Measurements from ENCODE around the gene SHROOM2. TPM values are rescaled to one million over a fixed set of nuclear protein-coding genes. Genes with fewer than 3 reads are reported as not detected.
A peak's percentile ranks its signal among the peaks of the same experiment; 100 is the strongest.

Gene SHROOM2
- polyA plus RNA-seq, 1 donor (not counting 4 experiments of a cell fraction or from before 2014, with no cell fraction given), result 3.3 TPM

DNA sequence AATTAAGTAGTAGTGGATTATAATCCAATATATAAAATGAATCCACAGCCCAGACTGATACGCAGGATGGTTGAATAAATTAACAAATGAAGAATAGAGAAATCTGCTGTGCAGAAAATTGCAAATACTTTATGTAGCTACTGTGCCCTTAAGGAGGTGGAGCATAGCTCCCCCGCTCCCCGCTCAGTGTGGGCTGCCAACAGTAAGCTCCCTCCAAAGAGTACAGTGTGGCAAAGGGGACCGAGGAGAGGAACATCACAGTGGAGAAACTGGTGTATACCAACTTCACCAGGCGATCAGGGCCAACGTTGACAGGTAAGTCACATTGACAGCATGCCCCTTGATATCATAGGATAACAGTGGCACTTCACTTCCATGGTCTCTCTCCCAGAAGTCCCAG lies 123.0 kb downstream of the SHROOM2 start:
- Histone ChIP-seq H3K36me3 (ENCODE audit: control insufficient read depth in 2 of 2, extremely low read depth in 1 of 2, insufficient read depth in 2 of 2, low read length in 2 of 2) (no peaks in the 10 kb centered on the region), H3K4me1 (ENCODE audit: control insufficient read depth, extremely low read depth, insufficient read depth, low read length) (peaks cover 26% of the 10 kb centered on the region), H3K27ac (ENCODE audit: control insufficient read depth, insufficient read depth, low read length) (no peak overlapping the region), H3K4me3 (ENCODE audit: control insufficient read depth in 2 of 3, extremely low read depth in 1 of 3, insufficient read depth in 2 of 3, low read depth in 1 of 3, low read length in 3 of 3) (no peak overlapping the region), H3K9me3 (ENCODE audit: control insufficient read depth, low read depth, low read length) (no peaks in the 10 kb centered on the region), H3K79me2 (ENCODE audit: control insufficient read depth, insufficient read depth, low read length) (peaks cover 3% of the 10 kb centered on the region), H3K9me1 (ENCODE audit: control insufficient read depth, extremely low read depth, insufficient read depth, low read length) (no peaks in the 10 kb centered on the region), H2AFZ (ENCODE audit: control insufficient read depth, low read length) (no peak overlapping the region), H3K9ac (ENCODE audit: control insufficient read depth, extremely low read depth, insufficient read depth, low read length) (no peak overlapping the region), H4K20me1 (ENCODE audit: control insufficient read depth, extremely low read depth, insufficient read depth, low read length) (no peaks in the 10 kb centered on the region), H3K4me2 (ENCODE audit: control insufficient read depth, extremely low read depth, insufficient read depth, low read depth, low read length) (no peak overlapping the region), H3K27me3 (ENCODE audit: control insufficient read depth, extremely low read depth, insufficient read depth, low read length) (no peaks in the 10 kb centered on the region)
- no peak for DNase-seq (ENCODE audit: low read depth, low spot score)
- dilution Hi-C loops (cut with MboI; ENCODE audit: extremely low pct_ligation_motif_present, low sequenced_read_pairs), result no loop called here
- TF ChIP-seq EZH2 (IDR thresholded peaks at IDR 0.05; ENCODE audit: low read length), result no peak
- FAIRE-seq, result no peak

DNA sequence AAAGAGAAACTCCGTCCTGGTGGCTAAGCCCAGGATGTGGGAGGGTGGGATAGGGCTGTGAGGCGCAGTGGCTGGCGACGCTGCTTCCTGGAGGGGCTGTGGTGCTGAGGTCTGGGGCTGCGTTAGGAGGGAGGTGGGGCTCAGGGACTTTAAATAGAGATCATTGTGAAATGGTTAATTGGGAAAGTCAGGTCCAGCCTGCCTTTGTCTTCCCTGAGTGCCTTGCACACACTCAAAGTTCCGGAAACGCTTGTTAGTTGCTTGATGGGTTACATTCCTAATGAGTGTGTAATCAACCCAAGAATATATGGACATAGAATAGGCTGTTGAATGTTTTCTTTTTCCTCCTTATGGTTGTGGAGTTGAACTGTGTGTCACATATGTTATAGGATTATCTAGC lies 125.3 kb downstream of the SHROOM2 start:
- FAIRE-seq (no peak), DNase-seq (ENCODE audit: low read depth, low spot score) (no peak)
- no peak overlapping the region for H2AFZ ChIP-seq (ENCODE audit: control insufficient read depth, low read length)
- dilution Hi-C loops (cut with MboI; ENCODE audit: extremely low pct_ligation_motif_present, low sequenced_read_pairs), result no loop called here
- peak overlapping the region; percentile 49 for H3K27ac ChIP-seq (ENCODE audit: control insufficient read depth, insufficient read depth, low read length)
- peaks cover 19% of the 10 kb centered on the region for H3K79me2 ChIP-seq (ENCODE audit: control insufficient read depth, insufficient read depth, low read length)
- no peaks in the 10 kb centered on the region for H3K9me1 ChIP-seq (ENCODE audit: control insufficient read depth, extremely low read depth, insufficient read depth, low read length)
- H3K9me3 ChIP-seq (ENCODE audit: control insufficient read depth, low read depth, low read length), result no peaks in the 10 kb centered on the region
- H3K27me3 ChIP-seq (ENCODE audit: control insufficient read depth, extremely low read depth, insufficient read depth, low read length), result no peaks in the 10 kb centered on the region
- no peak overlapping the region for H3K4me3 ChIP-seq (ENCODE audit: control insufficient read depth in 2 of 3, extremely low read depth in 1 of 3, insufficient read depth in 2 of 3, low read depth in 1 of 3, low read length in 3 of 3)
- TF ChIP-seq EZH2 (IDR thresholded peaks at IDR 0.05; ENCODE audit: low read length), result no peak
- TF ChIP-seq, protein P1, sequence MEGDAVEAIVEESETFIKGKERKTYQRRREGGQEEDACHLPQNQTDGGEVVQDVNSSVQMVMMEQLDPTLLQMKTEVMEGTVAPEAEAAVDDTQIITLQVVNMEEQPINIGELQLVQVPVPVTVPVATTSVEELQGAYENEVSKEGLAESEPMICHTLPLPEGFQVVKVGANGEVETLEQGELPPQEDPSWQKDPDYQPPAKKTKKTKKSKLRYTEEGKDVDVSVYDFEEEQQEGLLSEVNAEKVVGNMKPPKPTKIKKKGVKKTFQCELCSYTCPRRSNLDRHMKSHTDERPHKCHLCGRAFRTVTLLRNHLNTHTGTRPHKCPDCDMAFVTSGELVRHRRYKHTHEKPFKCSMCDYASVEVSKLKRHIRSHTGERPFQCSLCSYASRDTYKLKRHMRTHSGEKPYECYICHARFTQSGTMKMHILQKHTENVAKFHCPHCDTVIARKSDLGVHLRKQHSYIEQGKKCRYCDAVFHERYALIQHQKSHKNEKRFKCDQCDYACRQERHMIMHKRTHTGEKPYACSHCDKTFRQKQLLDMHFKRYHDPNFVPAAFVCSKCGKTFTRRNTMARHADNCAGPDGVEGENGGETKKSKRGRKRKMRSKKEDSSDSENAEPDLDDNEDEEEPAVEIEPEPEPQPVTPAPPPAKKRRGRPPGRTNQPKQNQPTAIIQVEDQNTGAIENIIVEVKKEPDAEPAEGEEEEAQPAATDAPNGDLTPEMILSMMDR (optimal IDR thresholded peaks at IDR 0.05 in 1 of 3, IDR thresholded peaks at IDR 0.05 in 1 of 3, conservative IDR thresholded peaks at IDR 0.05 in 1 of 3; ENCODE audit: extremely low read depth in 1 of 3, insufficient read depth in 2 of 3, low read length in 3 of 3), result no peak
- H3K4me2 ChIP-seq (ENCODE audit: control insufficient read depth, extremely low read depth, insufficient read depth, low read depth, low read length), result peak overlapping the region; percentile 90
- no peaks in the 10 kb centered on the region for H3K36me3 ChIP-seq (ENCODE audit: control insufficient read depth in 2 of 2, extremely low read depth in 1 of 2, insufficient read depth in 2 of 2, low read length in 2 of 2)
- peaks cover 26% of the 10 kb centered on the region for H3K4me1 ChIP-seq (ENCODE audit: control insufficient read depth, extremely low read depth, insufficient read depth, low read length)
- H4K20me1 ChIP-seq (ENCODE audit: control insufficient read depth, extremely low read depth, insufficient read depth, low read length), result no peaks in the 10 kb centered on the region
- H3K9ac ChIP-seq (ENCODE audit: control insufficient read depth, extremely low read depth, insufficient read depth, low read length), result no peak overlapping the region

All from keratinocyte (primary cell).